SH-SY5Y (cell line): ENCODE results near the gene IL20RA.

Experiments used
- GATA2 ChIP-seq: IDR thresholded peaks from 2 replicates; pipeline ENCODE4 v1.6.1; 2011; ENCODE audit warnings: mild to moderate bottlenecking, low read depth, low read length
- GATA3 ChIP-seq: IDR thresholded peaks from 2 replicates; pipeline ENCODE4 v1.6.1; 2011; ENCODE audit warnings: low read depth, mild to moderate bottlenecking, low read length, moderate library complexity

GRCh38 chr6:137056121-137056880 is 11.5 kb upstream of the IL20RA start:
- TF ChIP-seq GATA3 (no peak), GATA2 (no peak)
